Vagina (tissue), 2 donors: ENCODE measurements around the gene PEMT. TPM values are rescaled to one million over a fixed set of nuclear protein-coding genes. Genes with fewer than 3 reads are reported as not detected.

Source experiments
- DNase-seq, 2 donors: peaks; one replicate each; pipeline ENCODE4 v3.0.0-alpha.2; 2017; ENCODE audit errors: extremely low spot score in 2 of 2
- H3K27ac ChIP-seq: fragments of 200-600 bp; sonication (generic); one replicate; pipeline ENCODE4 v1.5.1; 2019
- H3K27me3 ChIP-seq: fragments of 200-600 bp; sonication (generic); one replicate; pipeline ENCODE4 v1.5.1; 2019
- H3K36me3 ChIP-seq, 2 donors: fragments of 200-600 bp; sonication (generic); one replicate each; pipeline ENCODE4 v1.5.1; 2017 to 2019
- H3K4me1 ChIP-seq: fragments of 200-600 bp; sonication (generic); one replicate; pipeline ENCODE4 v1.5.1; 2019
- H3K4me3 ChIP-seq, 2 donors: fragments of 200-600 bp; sonication (generic); 1 replicate in 1 of 2; 2 replicates in 1 of 2; pipeline ENCODE4 v1.5.1; 2016 to 2019
- H3K9me3 ChIP-seq: fragments of 200-600 bp; sonication (generic); one replicate; pipeline ENCODE4 v1.5.1; 2019
- POLR2A ChIP-seq, 2 donors: fragments of 450-650 bp; IDR thresholded peaks; one replicate each; pipeline ENCODE4 v1.6.1; 2017; ENCODE audit warnings: antibody characterized with exemption in 2 of 2, mild to moderate bottlenecking in 2 of 2, moderate library complexity in 2 of 2
- POLR2AphosphoS5 ChIP-seq, 2 donors: sonication (generic); formaldehyde crosslinking; IDR thresholded peaks; one replicate each; pipeline ENCODE4 v1.9.0; 2017; ENCODE audit warnings: antibody characterized with exemption in 2 of 2, mild to moderate bottlenecking in 2 of 2, low read depth in 1 of 2; ENCODE audit not compliant: insufficient read depth in 1 of 2
- intact Hi-C: fragments of 100-400 bp; cut with DNase I; formaldehyde crosslinking; loops from one replicate; pipeline ENCODE4 v1.15.1; 2023
- total RNA-seq: library from RNA; depleted of rRNA; stranded (reverse); fragments of >200 nt; gene quantifications from one replicate; pipeline ENCODE4 v1.2.3, GENCODE V29; 2016
- TF ChIP-seq, protein P1 (sequence below), 3 experiments: fragments of 450-650 bp in 2 of 3; fragments of 200-600 bp in 1 of 3; sonication (generic) in 1 of 3; IDR thresholded peaks; one replicate each; pipeline ENCODE4 v1.5.1; 2017 to 2019; ENCODE audit warnings: antibody characterized with exemption in 3 of 3, mild to moderate bottlenecking in 2 of 3, moderate library complexity in 2 of 3

Gene PEMT
- total RNA-seq, 1 donor from 2014 or later: 37.3 TPM

DNA sequence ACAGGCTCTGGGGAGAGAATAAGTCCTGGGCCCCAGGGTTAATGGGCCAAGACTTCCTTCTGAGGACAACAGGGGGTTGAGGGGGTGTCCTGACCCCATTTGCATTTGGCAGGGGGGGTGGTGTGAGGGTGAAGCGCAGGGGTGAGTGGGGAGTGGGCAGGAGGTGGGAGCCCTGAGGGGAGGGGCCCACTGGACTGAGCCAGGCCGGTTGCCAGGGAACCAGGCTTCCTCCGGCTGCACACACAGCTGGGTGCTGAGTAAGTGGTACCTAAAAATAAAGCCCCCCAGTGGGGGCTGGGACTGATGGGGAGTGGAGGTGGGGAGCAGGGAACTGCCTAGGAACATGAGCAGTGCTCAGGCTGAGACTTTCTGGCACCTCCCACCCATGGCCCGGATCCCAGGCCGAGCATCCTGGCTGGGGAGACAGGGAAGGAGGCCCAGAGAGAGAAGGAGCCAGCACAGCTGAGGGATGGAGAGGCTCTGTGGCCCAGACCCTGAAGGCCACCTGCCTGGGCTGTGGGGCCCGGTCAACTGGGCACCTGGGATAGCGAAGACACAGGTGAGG is 87.9 kb downstream of the PEMT start:
- no peak for DNase-seq
- Histone ChIP-seq H3K4me1 (no peaks in the 10 kb centered on the region), H3K27ac (no peak overlapping the region), H3K27me3 (no peaks in the 10 kb centered on the region), H3K4me3 (no peak overlapping the region), H3K36me3 (no peaks in the 10 kb centered on the region), H3K9me3 (no peaks in the 10 kb centered on the region)
- intact Hi-C loops: loop anchor here (10.0 kb wide), 1 partner anchor 141 kb away; no protein-coding TSS in a partner anchor
- TF ChIP-seq POLR2AphosphoS5 (IDR thresholded peaks at IDR 0.05; ENCODE audit: insufficient read depth in 1 of 2, low read depth in 1 of 2): no peak
- TF ChIP-seq, protein P1, sequence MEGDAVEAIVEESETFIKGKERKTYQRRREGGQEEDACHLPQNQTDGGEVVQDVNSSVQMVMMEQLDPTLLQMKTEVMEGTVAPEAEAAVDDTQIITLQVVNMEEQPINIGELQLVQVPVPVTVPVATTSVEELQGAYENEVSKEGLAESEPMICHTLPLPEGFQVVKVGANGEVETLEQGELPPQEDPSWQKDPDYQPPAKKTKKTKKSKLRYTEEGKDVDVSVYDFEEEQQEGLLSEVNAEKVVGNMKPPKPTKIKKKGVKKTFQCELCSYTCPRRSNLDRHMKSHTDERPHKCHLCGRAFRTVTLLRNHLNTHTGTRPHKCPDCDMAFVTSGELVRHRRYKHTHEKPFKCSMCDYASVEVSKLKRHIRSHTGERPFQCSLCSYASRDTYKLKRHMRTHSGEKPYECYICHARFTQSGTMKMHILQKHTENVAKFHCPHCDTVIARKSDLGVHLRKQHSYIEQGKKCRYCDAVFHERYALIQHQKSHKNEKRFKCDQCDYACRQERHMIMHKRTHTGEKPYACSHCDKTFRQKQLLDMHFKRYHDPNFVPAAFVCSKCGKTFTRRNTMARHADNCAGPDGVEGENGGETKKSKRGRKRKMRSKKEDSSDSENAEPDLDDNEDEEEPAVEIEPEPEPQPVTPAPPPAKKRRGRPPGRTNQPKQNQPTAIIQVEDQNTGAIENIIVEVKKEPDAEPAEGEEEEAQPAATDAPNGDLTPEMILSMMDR (IDR thresholded peaks at IDR 0.05): no peak
- TF ChIP-seq POLR2A (IDR thresholded peaks at IDR 0.05): no peak

DNA sequence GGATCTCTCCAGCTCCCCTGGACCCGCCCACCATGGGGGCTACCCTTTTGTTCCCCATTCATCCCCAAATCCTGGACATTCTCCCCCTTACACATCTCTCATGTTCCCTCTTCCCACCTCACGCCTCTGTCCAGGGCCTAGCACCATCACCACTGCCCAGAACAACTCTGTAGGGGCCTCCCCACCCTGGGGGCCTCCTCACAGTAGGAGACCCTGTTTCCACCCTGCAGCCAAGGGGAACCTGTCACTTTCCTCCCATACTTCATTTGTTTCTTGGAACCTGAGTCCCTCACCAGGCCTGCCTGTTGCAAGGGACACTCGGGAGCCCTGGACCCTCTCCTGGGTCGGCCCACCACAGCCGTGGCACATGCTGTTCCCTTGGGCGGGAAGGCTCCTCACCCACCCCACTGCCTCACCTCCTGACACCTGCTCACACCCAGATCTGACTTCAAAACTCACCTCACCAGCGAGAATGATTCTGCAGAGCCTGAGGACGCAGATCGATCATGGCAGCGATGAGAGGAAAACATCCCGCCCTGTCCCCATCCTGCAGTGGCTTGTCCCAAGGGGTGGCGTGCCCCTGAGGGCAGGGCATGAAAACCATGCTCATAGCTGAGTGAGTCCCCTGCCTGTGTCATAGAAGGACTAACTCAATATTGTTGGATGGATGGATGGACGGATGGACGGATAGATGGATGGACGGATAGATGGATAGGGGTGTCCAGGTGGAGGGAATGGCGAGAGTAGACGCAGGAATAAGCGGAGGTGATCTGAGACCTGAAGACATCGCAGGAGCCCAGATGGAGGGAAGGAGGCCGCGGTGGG is 88.6 kb downstream of the PEMT start:
- Histone ChIP-seq H3K4me3 (no peak overlapping the region), H3K27ac (no peak overlapping the region), H3K9me3 (no peaks in the 10 kb centered on the region), H3K4me1 (no peaks in the 10 kb centered on the region), H3K36me3 (no peaks in the 10 kb centered on the region), H3K27me3 (no peaks in the 10 kb centered on the region)
- no peak for DNase-seq
- TF ChIP-seq, protein P1 (IDR thresholded peaks at IDR 0.05): no peak
- TF ChIP-seq POLR2AphosphoS5 (IDR thresholded peaks at IDR 0.05; ENCODE audit: insufficient read depth in 1 of 2, low read depth in 1 of 2): no peak
- intact Hi-C loops: loop anchor here (10.0 kb wide), 1 partner anchor 142 kb away; no protein-coding TSS in a partner anchor

DNA sequence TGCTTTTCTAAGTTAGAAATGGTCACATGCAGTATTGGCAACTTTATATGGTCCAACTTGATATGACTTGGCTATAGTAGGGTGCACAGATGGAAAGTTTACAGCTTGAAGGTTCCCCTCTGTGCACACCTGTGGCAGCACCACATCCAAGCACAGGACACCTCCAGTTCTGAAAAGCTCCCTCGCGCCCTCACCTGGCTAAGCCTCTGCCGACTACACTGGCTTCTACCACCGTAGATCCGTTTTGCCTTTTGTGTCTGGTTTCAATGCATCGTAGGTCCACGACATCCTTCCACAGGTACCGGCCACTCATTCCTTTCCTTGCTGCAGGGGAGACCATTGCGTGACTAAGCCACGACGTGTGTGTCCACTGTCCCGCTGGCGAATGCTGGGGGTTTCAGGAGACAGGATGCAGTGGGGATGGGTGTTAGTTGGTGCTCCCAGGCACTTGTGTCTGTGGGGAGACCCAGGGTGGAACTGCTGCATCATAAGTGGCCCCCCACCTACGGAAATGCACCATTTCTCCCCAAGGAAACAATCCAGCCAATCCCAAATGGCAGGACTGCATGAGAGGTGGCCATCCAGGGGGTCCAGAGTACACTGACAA is 90.4 kb downstream of the PEMT start:
- no peak for DNase-seq
- Histone ChIP-seq H3K36me3 (no peaks in the 10 kb centered on the region), H3K9me3 (no peaks in the 10 kb centered on the region), H3K4me3 (no peak overlapping the region), H3K27ac (no peak overlapping the region), H3K27me3 (no peaks in the 10 kb centered on the region), H3K4me1 (peaks cover 9% of the 10 kb centered on the region)
- TF ChIP-seq POLR2AphosphoS5 (IDR thresholded peaks at IDR 0.05; ENCODE audit: insufficient read depth in 1 of 2, low read depth in 1 of 2): no peak
- no peak for TF ChIP-seq POLR2A (IDR thresholded peaks at IDR 0.05)
- TF ChIP-seq, protein P1 (IDR thresholded peaks at IDR 0.05): no peak
- intact Hi-C loops: loop anchor here (10.0 kb wide), 1 partner anchor 144 kb away; no protein-coding TSS in a partner anchor

DNA sequence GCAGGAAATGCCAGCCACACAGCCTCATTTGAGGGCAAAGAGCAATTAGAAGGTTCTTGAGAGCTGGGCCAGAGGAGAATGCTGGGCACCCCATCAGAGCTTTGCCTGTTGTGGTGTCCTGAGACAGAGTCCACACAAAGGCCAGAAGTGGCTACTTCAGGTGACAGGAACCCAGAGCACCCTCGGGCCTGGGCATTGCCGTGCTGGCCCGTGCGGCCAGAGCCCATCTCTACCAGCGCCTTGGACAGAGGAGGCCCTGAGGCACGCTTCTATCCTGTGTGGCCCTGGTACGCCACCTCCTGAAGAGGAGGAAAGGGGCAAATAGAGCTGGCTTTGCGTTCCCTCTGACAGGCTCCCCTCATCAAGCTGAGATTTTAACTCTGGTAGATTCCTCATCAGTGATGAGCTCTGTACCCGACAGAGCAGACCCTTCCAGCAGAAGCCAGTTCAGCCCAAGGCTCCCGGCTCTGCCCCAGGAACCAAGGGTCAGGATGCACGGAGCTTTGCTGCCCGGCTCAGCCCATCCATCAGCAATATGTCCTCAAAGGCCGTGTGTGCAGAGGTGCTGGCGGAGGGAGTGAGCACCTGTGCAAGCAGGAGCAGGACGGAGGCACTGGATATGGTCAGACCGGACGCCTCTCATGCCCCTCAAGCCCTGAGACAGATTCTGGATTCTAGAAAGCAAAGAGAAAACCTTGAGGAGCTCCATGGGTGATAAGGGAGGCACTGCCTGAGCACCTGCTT is 91.9 kb downstream of the PEMT start:
- Histone ChIP-seq H3K27ac (no peak overlapping the region), H3K4me3 (no peak overlapping the region), H3K27me3 (no peaks in the 10 kb centered on the region), H3K36me3 (no peaks in the 10 kb centered on the region), H3K9me3 (no peaks in the 10 kb centered on the region), H3K4me1 (peaks cover 24% of the 10 kb centered on the region)
- no peak for TF ChIP-seq POLR2A (IDR thresholded peaks at IDR 0.05)
- TF ChIP-seq, protein P1 (IDR thresholded peaks at IDR 0.05): no peak
- no peak for TF ChIP-seq POLR2AphosphoS5 (IDR thresholded peaks at IDR 0.05; ENCODE audit: insufficient read depth in 1 of 2, low read depth in 1 of 2)
- no peak for DNase-seq
- intact Hi-C loops: loop anchor here (5.0 to 10.0 kb wide), 3 partner anchors 115 to 145 kb away; no protein-coding TSS in a partner anchor
